GM21423 (cell line): ENCODE data around the gene ELMO3.

ENCODE experiments used
- ATAC-seq: cut with Tn5 transposase; IDR thresholded peaks from one replicate; pipeline ENCODE4 v1.9.1; 2021; ENCODE audit warnings: mild to moderate bottlenecking, moderate library complexity; ENCODE audit not compliant: unreplicated experiment

ELMO3 gene

DNA sequence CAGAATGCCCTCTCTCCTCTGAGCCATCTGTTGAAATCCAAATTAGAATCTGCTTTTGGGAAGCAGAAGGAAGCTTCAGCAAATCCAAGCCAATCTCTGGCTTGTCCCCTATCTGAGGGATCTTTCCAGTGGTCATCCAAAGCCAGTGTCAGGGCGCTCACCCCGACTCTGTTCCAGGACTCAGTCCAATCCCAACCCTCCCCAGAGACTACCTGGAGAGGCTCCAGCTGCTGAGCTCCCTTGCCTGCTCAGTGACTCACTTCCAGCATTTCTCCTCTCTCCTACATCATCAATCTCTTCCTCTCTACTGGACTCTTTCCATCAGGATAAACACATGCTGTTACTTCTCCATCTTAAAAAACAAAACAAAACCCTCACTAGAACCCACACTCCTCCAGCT, 17.6 kb upstream of the ELMO3 start:
- no peak for ATAC-seq

DNA sequence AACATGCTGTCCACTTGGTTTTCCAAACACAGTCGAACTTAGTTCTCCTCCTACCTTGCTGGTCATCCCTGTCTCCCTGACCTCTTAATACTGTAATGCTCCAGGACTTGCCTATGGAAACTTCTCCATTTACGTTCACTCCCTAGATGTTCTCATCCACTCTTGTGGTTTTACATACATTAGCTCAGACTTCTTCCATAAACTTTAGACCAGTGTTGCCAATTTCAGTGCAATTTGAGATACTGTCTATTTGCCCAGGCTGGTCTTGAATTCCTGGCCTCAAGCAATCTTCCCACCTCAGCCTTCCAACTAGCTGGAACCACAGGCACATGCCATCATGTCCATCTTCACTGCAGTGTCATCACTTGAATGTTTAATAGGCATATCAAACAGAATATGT, 16.6 kb upstream of the ELMO3 start:
- no peak for ATAC-seq

DNA sequence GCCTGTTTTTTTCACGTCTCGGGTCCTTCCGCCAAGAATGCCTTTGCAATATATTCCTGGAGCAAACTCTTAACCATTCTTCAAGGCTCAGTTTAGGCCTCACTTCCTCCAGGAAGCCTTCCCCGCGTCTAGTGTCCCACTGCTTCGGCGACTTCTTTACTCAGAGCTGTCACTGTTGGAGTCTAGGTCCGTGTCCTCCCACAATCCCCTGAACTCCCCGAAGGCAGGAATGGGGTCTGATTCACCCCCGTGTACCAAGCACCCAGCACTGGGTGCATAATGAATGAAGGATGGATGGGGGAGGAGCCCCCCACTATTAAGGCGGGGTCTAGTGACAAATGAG, 15.7 kb upstream of the ELMO3 start:
- no peak for ATAC-seq

DNA sequence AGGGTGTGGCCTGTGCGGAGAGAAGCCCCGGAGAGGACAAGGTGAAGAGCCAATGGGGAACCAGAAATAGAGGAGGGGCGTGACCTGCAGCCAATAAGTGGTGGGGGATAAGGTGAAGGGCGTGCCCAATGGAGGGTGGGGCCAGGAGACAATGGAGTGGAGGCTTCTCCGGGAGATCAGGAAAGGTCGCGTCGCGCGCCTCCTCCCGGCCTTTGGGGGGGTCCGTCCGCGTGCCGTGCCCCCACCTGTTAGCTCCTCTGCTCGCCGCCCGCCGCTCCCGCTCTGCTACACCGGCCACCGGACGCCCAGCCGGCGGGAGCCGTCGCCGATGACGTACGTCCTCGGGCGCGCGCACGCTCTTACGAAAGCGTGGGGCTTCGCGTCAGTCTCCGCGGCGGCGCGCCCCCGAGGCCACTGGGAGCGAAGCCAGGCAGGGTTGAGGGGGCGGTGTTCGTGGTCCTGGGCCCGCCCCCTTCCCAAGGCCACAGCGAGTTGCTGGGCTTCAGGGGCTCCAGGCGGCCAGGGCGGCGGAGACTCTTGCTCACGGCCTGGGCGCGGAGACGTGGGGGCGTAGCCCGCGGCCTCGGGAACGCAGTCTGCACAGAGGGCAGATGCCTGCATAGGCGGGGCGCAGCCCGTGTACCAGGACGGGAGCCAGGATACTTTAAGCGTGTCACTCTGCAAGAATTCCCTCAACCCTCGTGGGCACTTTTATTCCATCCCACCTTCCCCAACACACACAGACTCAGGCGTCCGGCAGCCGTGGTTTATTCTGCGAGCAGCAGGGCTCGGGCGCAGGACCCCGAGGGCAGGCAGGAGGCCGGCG, 15.1 kb upstream of the ELMO3 start, which contains the start of gene MATCAP1:
Gene MATCAP1, minus strand, starts transcription at position 337 of the 826 bp plus-strand sequence. CDS start 3,353 bp downstream, outside the sequence.
- peak; percentile 92 for ATAC-seq

DNA sequence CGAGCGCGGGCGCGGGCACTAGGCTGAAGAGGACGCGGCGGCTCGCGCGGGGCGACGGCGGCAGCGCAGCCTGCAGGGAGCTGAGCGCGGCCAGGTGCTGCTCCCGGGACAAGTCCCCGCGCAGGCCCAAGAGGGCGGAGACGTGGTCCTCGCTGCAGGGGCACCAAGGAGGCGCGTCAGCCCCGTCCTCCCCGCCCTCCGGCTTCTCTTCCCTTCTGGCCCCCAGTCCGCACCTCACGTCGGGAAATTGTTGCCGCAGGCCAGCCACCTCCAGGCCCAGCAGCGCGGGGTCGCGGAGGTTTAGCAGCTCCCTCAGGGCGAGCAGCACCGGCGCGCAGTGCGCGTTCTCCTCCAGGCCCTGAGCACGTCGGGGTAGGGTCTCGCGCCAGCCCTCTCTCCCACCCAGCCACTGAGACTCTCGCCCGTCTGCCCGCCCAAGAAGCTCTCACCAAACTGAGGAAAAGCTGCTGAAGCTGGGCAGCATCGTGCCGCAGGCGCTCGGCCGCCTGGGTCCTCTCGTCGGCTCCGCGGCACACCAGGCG, 14.4 kb upstream of the ELMO3 start:
- peak; percentile 6 for ATAC-seq

DNA sequence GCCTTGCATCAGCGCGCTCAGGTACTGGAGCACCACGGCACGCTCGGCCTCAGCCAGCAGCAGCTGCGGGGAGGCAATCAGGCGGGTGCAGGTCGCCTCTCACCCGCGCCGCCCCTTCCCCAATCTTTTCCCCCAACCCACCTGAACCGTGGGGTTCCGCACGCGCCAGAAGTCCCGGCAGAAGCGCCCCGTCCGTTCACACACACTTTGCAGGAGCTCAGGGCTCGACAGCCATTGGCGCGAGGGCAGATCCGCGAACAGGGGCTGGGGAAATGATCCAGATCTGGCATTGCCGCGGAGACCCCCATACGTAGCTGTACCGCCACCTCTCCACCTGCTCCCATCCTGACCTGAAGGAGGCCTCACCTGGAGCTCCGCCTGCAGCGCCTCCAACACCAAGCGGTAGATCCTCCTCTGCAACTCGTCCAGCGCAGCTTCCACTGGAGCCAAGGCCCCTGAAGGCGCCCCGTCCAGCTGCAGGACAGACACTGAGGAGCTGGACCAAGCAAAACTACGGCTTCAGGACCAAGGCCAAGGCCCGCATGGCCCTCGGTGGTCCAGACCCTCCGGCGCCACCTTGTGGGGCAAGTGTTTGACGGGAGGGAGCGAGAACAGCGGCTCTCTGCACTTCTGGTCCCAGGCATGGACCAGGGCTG, 13.8 kb upstream of the ELMO3 start:
- peak; percentile 21 for ATAC-seq

DNA sequence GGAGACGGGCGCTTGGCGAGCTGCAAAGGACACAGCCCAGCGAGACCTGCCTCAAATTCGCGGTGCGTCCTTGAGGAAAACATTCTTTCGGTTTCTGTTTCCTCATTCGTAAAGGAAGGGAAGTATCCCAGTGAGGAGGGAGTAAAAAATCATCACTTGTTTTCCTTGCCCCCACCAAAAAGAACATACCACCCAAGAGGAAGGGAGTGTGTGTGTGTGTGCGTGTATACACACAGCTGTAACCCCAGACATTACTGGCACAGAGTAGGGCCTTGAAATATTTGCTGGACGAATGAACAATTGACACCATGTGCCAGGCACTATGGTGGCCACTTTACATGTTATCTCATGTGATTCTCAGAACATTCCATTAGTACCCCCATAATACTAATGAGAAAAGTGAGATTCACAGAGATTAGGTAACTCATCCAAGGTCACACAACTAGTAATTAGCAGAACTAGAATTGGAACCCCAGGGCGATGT, 13.2 kb upstream of the ELMO3 start:
- ATAC-seq: no peak

DNA sequence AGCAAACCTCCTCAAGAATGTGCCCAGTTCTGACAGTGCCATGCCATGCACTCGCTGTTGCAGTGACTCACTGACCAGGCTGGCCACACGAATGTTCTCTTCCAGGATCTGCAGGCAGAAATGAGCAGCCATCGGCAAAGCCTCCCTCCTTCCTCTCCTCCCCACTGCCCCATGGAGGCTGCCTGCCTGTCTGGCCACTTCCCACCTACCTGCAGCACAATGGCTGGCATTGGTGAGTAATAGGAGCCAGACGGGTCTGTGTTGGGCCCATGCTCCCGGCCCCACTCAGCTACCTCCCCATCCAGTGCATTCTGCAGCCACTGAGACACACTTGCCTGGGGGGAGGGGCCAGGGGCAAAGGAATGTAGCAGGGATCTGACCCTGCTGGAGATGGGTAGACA, 12.4 kb upstream of the ELMO3 start:
- ATAC-seq: no peak

DNA sequence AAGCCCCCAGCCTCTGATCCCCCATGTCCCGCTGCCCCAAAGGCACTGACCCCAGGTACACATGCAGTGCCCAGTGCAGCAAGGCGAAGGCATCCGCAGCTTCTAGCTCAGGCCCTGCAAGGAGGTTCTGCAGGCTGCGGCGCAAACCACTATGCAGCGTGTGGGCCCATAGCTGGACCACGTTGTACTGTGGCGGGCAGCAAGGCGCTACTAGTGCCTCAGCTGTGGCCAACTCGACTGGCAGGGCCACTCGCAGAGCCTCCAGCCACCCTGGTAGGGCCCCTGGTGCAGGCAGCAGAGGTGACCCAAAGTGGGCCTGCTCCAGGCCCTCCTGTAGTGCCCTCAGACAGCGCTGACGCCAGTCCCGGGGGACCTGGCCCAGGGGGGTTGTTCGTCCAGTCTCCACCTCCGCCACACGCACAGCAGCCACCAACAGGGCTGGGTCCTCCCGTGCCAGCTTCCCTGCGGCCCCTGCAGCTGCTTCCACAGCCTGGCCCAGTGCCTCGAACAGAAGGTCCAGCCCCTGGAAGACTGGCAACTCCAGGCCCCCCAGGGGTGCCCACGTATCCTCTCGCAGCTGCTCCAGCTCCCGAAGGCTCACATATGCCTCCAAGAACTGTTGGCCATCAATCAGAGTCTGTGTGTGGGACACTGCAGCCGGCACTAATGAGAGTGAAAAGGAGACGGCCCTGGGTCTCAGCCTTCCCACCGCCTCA, 11.6 kb upstream of the ELMO3 start:
- ATAC-seq: no peak

DNA sequence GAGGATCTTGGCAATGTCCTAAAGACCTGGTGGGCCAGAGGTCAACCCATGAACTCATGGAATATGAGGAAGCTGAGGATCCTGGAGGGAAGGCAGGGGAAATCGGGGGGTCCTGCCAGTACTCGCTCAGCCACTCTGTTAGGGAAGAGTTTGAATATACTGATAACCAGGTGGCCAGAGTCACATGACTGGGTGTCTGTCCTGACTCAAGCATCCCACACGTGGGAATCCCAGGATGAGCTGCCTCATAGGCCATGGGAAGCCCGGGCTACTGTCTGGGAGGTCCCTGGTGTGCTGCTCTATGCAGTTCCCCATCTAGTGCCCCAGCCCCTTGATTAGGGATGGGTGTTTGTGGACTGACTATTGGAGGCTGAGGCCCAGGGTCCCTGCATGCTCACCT, 10.6 kb upstream of the ELMO3 start:
- no peak for ATAC-seq

DNA sequence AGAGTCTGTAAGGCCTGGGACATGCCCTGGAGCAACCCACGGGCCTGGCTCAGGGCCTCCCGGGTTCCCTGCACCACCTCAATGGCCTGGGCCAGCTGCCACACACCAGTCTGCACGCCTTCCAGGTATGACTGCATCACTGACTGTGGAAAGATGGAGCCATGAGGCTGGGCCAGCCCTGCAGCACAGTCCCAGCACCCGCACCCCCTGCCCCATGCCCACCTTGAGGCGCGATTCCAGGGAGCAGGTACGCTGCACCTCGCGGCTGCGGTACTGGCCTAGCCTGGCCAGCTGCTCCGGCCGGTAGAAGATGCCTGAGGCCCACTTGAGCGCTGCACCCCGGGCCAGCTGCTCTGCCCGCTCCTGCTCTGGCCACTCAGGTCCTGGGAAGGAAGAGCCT, 10.1 kb upstream of the ELMO3 start:
- ATAC-seq: no peak

DNA sequence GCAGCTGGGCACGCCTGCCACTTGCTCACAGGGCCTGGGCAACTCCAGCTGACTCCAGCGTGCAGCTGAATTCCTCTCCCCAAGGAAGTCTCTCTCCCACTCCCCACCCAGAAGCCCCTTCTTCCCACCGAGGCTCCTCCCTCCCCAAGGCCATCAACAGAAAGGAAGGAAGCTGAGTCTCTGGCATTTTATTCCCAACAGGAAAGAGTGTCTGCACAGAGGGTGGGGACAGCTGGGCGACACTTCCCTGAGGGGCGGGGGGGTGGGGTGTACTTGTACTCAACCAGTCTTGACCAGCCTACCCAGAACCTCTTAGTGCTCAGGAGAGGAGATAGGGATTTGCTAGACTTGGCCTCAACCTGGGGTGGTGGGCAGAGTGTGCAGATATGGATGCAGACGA, 8.9 kb upstream of the ELMO3 start, which contains the start of gene EXOC3L1:
Gene EXOC3L1, minus strand, starts transcription at position 96 of the 400 bp plus-strand sequence. CDS start 460 bp downstream, outside the sequence.
- no peak for ATAC-seq

DNA sequence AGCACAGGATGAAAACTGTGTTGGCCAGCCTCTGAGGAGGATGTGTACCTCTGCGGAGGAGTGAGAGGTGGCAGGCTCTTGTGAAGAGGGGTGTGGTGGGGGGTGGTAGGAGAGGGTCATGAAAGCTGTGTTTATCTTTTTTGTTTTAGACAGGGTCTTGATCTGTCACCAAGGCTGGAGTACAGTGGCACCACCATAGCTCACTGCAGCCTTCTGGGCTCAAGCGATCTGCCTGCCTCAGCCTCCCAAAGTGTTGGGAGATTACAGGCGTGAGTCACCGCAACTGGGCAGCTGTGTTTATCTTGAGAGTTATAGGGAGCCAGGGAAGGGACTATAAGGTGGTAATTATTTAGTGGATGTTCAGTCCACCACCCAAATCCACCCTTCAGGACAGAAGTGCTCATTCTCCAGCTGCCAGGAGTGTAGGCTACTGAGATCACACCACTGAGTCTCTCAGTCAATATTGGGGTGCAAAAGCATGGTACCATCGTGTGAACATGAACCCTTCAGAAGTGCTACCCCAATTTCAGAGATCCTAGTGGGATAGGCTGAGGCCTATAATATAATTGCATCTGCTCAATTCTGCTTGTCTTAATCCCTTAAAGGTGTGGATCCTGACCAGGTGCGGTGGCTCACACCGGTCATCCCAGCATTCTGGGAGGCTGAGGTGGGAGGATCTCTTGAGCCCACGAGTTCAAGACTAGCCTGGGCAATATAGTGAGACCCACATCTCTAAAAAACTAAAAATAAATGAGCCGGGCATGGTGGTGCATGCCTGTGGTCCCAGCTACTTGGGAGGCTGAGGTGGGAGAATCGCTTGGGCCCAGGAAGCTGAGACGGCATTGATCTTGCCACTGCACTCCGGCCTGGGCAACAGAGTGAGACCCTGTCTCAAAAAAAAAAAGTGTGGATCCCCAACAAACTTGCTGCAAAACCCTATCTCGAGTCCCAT, 8.2 kb upstream of the ELMO3 start:
- no peak for ATAC-seq

DNA sequence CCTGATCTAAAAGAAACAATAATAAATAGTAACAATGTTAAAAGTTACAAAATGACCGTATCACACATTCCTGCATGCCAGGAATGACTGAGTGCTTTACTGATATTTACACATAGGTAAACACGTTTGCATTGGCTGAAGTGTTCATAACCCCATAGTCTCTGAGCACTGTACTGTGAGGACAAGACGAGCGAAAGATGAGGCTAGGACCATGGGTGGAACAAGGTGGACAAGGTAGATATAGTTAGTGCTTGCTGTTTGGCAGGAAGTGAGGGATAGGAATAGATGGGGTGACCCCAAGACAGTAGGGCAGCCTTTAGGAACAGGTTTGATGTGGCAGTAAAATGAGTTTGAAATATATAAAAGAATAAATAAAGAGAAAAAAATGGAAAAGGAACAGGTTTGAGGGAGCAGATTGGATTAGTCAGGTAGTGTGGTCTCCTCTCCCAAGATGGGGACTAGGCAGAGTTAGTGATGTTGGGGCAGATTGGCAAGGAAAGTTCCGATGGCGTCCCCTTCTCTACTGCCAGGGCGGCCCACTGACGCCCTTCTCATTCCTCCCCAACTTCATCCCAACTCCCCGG, 7.4 kb upstream of the ELMO3 start:
- no peak for ATAC-seq

DNA sequence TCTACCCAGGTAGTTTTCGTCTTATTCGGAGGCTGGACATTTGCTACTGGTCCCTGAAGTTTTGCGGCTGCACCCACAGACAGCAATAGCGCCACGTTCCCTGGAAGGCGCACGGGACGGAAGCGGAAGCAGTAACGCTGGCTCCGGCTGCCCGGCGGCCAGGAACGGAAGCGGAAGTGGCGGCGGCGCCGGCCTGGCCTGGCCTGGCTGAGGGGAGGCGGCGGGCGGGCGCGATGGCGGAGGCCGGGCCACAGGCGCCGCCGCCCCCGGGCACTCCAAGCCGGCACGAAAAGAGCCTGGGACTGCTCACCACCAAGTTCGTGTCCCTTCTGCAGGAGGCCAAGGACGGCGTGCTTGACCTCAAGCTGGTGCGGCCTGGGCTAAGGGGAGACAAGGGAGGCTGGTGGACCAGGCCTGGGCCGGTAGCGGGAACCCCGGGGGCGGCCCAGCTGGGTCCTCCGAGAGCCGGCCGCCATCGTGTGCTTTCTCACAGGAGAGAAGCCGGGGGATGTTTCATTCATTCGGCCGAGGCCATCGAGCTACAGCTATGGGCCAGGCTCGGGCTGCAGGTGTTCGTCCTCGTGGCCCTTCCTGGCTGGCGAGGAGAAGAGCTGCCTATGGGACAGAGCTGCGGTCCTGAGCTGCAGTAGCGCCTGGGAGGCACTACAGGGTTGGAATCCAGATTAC, 6.8 kb upstream of the ELMO3 start, which contains the start of gene E2F4:
Gene E2F4, plus strand, starts transcription at position 161 of the 687 bp plus-strand sequence. Its CDS starts 73 bp downstream, at position 234.
- ATAC-seq: peak; percentile 84

DNA sequence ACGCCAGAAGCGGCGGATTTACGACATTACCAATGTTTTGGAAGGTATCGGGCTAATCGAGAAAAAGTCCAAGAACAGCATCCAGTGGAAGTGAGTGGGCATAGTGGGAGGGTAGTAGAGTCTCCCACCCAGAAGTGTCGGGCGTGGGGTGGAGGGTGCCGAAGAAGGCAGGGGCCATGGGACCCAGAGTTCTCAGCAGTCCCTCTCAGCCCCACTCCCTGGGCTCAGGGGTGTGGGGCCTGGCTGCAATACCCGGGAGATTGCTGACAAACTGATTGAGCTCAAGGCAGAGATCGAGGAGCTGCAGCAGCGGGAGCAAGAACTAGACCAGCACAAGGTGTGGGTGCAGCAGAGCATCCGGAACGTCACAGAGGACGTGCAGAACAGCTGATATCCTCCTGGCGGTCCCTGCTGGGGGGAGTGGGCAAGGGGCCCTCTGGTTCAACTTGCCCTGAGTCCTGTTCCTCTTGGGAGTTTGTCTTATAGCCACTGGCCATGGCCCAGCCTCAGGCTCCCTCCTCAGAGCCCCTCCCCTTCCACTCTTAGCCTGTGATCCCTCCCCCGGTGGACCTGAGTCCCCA, 6.1 kb upstream of the ELMO3 start:
- ATAC-seq: no peak

DNA sequence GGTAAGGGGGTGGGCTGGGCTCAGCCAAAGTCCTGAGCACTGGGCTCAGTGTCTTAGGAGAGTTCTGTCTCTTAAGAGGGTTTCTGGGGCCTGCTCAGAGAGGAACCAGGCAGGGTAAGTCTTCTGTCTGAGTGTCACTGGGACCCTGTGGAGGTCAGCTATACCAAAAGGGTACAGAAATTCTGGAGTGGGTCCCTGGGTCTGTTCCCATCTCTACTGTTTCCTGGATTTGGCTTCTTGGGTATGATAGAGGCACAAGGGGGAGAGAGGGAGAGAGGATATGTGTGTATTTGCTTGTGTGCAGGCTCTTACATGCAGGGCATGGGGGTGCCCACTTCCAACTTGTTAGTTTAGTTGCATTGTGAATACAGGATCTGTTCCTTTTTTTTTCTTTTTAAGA, 5.4 kb upstream of the ELMO3 start:
- ATAC-seq: no peak

DNA sequence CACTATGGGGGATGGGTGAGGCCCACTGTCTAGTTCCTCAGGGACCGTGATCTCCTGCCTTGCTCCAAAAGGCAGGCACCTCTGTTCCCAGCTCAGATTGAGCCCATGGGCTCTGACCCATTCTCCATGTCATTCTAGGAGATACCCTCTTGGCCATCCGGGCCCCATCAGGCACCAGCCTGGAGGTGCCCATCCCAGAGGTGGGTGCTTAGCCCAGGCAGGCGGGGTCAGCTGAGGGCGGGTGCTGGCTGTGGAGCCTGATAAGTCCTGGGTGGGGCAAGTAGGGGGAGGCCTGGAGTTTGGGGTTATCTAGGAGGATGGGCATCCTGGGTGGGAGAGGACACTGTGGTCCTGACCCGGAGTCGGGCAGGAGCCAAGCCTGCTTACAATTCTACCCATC, 4.7 kb upstream of the ELMO3 start:
- no peak for ATAC-seq

DNA sequence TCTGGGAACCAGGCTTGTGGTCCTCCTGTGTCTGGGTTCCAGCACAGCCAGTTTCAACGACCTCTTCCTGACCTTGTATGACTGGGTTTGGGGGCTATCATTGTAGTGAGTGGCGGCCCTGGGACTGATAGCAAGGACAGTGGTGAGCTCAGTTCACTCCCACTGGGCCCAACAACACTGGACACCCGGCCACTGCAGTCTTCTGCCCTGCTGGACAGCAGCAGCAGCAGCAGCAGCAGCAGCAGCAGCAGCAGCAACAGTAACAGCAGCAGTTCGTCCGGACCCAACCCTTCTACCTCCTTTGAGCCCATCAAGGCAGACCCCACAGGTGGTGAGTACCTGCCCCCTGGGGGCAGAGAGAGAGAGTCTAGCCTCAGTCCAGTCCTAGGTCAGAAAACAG, 3.3 kb upstream of the ELMO3 start:
- ATAC-seq: no peak
